Subcutaneous abdominal adipose tissue (tissue), 5 donors: ENCODE data around the gene PVRIG.
"Not testable (repeated sequence)": the region's sequence is repeated elsewhere in the genome, so short reads cannot be mapped to it uniquely, and the experiment has no call there.

Experiments
- H3K27ac ChIP-seq: one replicate; pipeline ENCODE4 v1.7.0; 2013; ENCODE audit warnings: low read depth, mild to moderate bottlenecking, inconsistent platforms, low read length, moderate library complexity
- H3K27me3 ChIP-seq, 5 donors: one replicate each; pipeline ENCODE4 v1.7.0; 2013; ENCODE audit warnings: low read length in 5 of 5, inconsistent platforms in 1 of 5; ENCODE audit not compliant: control insufficient read depth in 5 of 5, insufficient read depth in 4 of 5
- H3K36me3 ChIP-seq, 5 donors: one replicate each; pipeline ENCODE4 v1.7.0; 2013; ENCODE audit warnings: low read length in 5 of 5; ENCODE audit not compliant: control insufficient read depth in 5 of 5, insufficient read depth in 5 of 5
- H3K4me1 ChIP-seq, 5 donors: one replicate each; pipeline ENCODE4 v1.7.0; 2013; ENCODE audit warnings: low read length in 5 of 5, mild to moderate bottlenecking in 3 of 5, moderate library complexity in 1 of 5; ENCODE audit not compliant: control insufficient read depth in 5 of 5, insufficient read depth in 5 of 5
- H3K4me3 ChIP-seq, 5 donors: one replicate each; pipeline ENCODE4 v1.7.0; 2013; ENCODE audit warnings: low read length in 5 of 5, low read depth in 1 of 5
- H3K9ac ChIP-seq, 5 donors: one replicate each; pipeline ENCODE4 v1.7.0; 2013; ENCODE audit warnings: low read length in 5 of 5, mild to moderate bottlenecking in 4 of 5, moderate library complexity in 3 of 5
- H3K9me3 ChIP-seq, 5 donors: one replicate each; pipeline ENCODE4 v1.7.0; 2013; ENCODE audit warnings: low read length in 5 of 5; ENCODE audit not compliant: control insufficient read depth in 5 of 5
- donor health status: healthy.
- donor health status: healthy.
- donor health status: healthy.
- donor health status: healthy.
- donor health status: healthy.

The PVRIG gene

DNA sequence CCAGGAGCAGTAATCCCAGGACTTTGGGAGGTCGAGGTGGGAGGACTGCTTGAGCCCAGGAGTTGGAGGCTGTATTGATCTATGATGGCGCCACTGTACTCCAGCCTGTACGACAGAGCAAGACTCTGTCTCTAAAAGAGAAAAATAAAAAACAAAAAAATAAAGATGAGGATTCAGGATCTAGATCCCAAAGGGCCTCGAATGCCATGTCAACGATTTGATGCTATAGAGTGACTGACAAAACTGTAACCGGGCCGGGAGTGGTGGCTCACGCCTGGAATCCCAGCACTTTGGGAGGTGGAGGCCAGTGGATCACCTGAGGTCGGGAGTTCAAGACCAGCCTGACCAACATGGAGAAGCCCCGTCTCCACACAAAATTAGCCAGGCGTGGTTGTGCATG is 49.1 kb downstream of the PVRIG start:
- H3K27me3 ChIP-seq, H3K9ac ChIP-seq, H3K27ac ChIP-seq, H3K9me3 ChIP-seq, H3K36me3 ChIP-seq, H3K4me3 ChIP-seq: not testable (repeated sequence)
- H3K4me1 ChIP-seq = peaks cover 0 to 18% (median 14%) of the 10 kb centered on the region in 5 donors

DNA sequence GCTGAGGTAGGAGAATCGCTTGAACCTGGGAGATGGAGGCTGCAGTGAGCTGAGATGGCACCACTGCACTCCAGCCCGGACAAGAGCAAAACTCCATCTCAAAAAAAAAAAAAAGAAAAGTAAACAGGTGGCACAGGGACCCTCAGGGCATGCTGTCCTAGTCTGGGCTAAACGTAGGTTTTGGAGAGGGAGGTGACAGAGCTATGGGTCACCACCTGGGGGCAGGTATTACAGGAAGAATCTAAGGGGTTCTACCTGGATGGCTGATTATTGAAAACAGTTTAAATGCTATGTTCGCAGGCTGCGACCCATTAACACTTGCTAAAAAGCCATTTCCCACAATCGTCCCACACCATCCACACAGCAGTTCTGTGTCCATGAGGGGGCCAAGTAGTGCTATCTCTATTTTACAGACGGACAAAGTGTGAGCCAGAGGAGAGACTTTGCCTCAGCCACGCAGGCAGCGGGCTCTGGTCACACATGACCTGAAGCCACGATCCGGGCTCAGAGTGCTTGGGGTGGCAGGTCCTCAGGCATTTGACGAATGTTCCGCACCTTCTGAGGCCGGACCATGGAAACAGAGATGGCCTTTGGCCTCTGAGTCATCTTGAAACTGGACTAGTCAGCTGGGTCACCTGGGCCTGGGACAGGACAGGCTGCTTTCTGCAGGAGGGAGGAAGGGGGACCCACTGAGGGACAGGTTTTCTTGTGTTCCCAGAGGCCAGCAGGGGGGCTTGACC is 49.7 kb downstream of the PVRIG start:
- H3K4me3 ChIP-seq, H3K27me3 ChIP-seq, H3K9me3 ChIP-seq, H3K27ac ChIP-seq, H3K36me3 ChIP-seq, H3K9ac ChIP-seq: not testable (repeated sequence)
- H3K4me1 ChIP-seq = peaks cover 0 to 18% (median 14%) of the 10 kb centered on the region in 5 donors

DNA sequence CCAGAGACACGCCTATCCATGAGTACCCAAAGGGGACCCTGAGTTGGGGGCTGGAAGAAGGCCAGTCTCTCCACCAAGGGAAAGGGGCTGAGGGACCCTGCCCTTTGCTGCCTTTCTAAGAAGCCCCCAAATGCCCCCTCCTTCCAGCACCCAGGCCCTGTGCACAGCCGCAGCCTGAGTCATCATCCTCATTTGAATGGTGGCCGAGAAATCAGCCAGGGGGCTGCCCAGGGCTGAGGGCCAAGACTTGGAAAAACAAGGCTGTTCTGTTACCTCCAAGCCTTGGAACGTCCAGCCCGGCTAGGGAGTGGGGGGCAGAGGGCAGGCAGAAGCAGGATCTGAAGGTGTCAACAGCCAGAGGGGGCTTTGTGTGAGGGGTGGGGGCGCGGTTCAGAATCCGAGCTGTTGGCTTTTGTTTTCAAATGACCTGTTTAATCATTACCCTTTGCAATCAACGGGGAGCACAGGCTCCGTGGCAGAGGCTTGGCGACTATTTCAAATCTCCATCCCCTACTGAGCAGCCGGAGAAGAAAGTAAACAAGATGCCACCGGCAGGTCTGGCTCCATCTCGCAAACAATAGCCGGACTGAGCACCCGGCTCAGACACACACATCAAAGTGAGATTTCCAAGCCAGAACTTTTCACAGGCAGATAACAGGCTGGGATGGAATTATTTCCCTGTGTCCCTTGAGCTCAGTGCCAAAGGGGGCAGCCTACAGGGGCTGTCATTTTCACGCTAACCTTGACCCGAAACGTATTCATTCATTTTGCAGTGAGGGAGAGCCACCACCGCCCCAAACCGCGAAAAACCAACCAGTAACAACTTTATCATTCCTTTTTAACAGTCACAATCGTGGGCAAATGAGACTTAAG is 50.5 kb downstream of the PVRIG start:
- not testable (repeated sequence) for H3K27ac ChIP-seq
- peak overlapping the region in 1 of 5 donors; percentile 47 for H3K9ac ChIP-seq

More for the DNA sequence above, 50.5 kb downstream of the PVRIG start:
- Histone ChIP-seq H3K4me3 (peak overlapping the region in 3 of 5 donors; percentile 2 to 42 (median 34)), H3K4me1 (peaks cover 0 to 18% (median 14%) of the 10 kb centered on the region in 5 donors)
- H3K36me3 ChIP-seq, H3K27me3 ChIP-seq, H3K9me3 ChIP-seq: not testable (repeated sequence)
